ENCODE measurements around the gene CCL5. TPM values are rescaled to one million over a fixed set of nuclear protein-coding genes. Genes with fewer than 3 reads are reported as not detected.

The CCL5 gene
- polyA plus RNA-seq, 1 donor (not counting 4 experiments of a cell fraction or from before 2014, with no cell fraction given), result 0.46 TPM

DNA sequence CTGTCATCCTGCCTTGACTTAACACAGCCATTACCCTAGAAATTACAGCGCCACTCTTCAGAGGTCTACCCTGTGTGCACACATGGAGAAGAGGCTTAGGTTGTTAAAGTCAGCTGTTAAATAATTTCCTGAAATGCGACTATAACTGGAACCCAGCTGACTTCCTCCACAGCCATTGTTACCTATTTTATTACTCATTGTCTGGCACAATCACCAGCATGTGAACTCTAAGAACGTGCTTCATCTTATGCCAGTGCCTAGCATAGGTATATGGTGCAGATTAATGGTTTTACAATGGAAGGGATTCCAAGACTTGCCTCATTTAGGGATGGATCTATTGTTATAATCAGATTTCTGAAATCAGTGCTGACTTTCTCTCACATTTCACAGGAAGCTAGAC lies 38.5 kb upstream of the CCL5 start:
- dilution Hi-C loops (cut with MboI; ENCODE audit: extremely low pct_ligation_motif_present, low sequenced_read_pairs), result no loop called here
- no peak for DNase-seq (ENCODE audit: low read depth, low spot score)
- Histone ChIP-seq H3K36me3 (ENCODE audit: control insufficient read depth in 2 of 2, extremely low read depth in 1 of 2, insufficient read depth in 2 of 2, low read length in 2 of 2) (no peaks in the 10 kb centered on the region), H4K20me1 (ENCODE audit: control insufficient read depth, extremely low read depth, insufficient read depth, low read length) (no peaks in the 10 kb centered on the region), H3K4me3 (ENCODE audit: control insufficient read depth in 2 of 3, extremely low read depth in 1 of 3, insufficient read depth in 2 of 3, low read depth in 1 of 3, low read length in 3 of 3) (no peak overlapping the region), H3K9me1 (ENCODE audit: control insufficient read depth, extremely low read depth, insufficient read depth, low read length) (no peaks in the 10 kb centered on the region), H3K4me1 (ENCODE audit: control insufficient read depth, extremely low read depth, insufficient read depth, low read length) (no peaks in the 10 kb centered on the region), H3K9ac (ENCODE audit: control insufficient read depth, extremely low read depth, insufficient read depth, low read length) (no peak overlapping the region), H3K27me3 (ENCODE audit: control insufficient read depth, extremely low read depth, insufficient read depth, low read length) (no peaks in the 10 kb centered on the region), H3K27ac (ENCODE audit: control insufficient read depth, insufficient read depth, low read length) (no peak overlapping the region), H3K79me2 (ENCODE audit: control insufficient read depth, insufficient read depth, low read length) (no peaks in the 10 kb centered on the region), H3K9me3 (ENCODE audit: control insufficient read depth, low read depth, low read length) (no peaks in the 10 kb centered on the region), H2AFZ (ENCODE audit: control insufficient read depth, low read length) (no peak overlapping the region), H3K4me2 (ENCODE audit: control insufficient read depth, extremely low read depth, insufficient read depth, low read depth, low read length) (no peak overlapping the region)
- no peak for TF ChIP-seq EZH2 (IDR thresholded peaks at IDR 0.05; ENCODE audit: low read length)
- TF ChIP-seq, protein P1, sequence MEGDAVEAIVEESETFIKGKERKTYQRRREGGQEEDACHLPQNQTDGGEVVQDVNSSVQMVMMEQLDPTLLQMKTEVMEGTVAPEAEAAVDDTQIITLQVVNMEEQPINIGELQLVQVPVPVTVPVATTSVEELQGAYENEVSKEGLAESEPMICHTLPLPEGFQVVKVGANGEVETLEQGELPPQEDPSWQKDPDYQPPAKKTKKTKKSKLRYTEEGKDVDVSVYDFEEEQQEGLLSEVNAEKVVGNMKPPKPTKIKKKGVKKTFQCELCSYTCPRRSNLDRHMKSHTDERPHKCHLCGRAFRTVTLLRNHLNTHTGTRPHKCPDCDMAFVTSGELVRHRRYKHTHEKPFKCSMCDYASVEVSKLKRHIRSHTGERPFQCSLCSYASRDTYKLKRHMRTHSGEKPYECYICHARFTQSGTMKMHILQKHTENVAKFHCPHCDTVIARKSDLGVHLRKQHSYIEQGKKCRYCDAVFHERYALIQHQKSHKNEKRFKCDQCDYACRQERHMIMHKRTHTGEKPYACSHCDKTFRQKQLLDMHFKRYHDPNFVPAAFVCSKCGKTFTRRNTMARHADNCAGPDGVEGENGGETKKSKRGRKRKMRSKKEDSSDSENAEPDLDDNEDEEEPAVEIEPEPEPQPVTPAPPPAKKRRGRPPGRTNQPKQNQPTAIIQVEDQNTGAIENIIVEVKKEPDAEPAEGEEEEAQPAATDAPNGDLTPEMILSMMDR (optimal IDR thresholded peaks at IDR 0.05 in 1 of 3, IDR thresholded peaks at IDR 0.05 in 1 of 3, conservative IDR thresholded peaks at IDR 0.05 in 1 of 3; ENCODE audit: extremely low read depth in 1 of 3, insufficient read depth in 2 of 3, low read length in 3 of 3), result no peak
- no peak for FAIRE-seq

- Histone ChIP-seq H2AFZ (ENCODE audit: control insufficient read depth, low read length) (no peak overlapping the region), H3K27ac (ENCODE audit: control insufficient read depth, insufficient read depth, low read length) (no peak overlapping the region), H3K9me1 (ENCODE audit: control insufficient read depth, extremely low read depth, insufficient read depth, low read length) (no peaks in the 10 kb centered on the region), H4K20me1 (ENCODE audit: control insufficient read depth, extremely low read depth, insufficient read depth, low read length) (no peaks in the 10 kb centered on the region), H3K4me1 (ENCODE audit: control insufficient read depth, extremely low read depth, insufficient read depth, low read length) (no peaks in the 10 kb centered on the region), H3K79me2 (ENCODE audit: control insufficient read depth, insufficient read depth, low read length) (no peaks in the 10 kb centered on the region), H3K4me2 (ENCODE audit: control insufficient read depth, extremely low read depth, insufficient read depth, low read depth, low read length) (no peak overlapping the region), H3K4me3 (ENCODE audit: control insufficient read depth in 2 of 3, extremely low read depth in 1 of 3, insufficient read depth in 2 of 3, low read depth in 1 of 3, low read length in 3 of 3) (no peak overlapping the region), H3K9me3 (ENCODE audit: control insufficient read depth, low read depth, low read length) (no peaks in the 10 kb centered on the region), H3K9ac (ENCODE audit: control insufficient read depth, extremely low read depth, insufficient read depth, low read length) (no peak overlapping the region), H3K36me3 (ENCODE audit: control insufficient read depth in 2 of 2, extremely low read depth in 1 of 2, insufficient read depth in 2 of 2, low read length in 2 of 2) (no peaks in the 10 kb centered on the region), H3K27me3 (ENCODE audit: control insufficient read depth, extremely low read depth, insufficient read depth, low read length) (no peaks in the 10 kb centered on the region)
- DNase-seq (ENCODE audit: low read depth, low spot score) (no peak), FAIRE-seq (no peak)
- TF ChIP-seq, protein P1 (optimal IDR thresholded peaks at IDR 0.05 in 1 of 3, IDR thresholded peaks at IDR 0.05 in 1 of 3, conservative IDR thresholded peaks at IDR 0.05 in 1 of 3; ENCODE audit: extremely low read depth in 1 of 3, insufficient read depth in 2 of 3, low read length in 3 of 3), result no peak
- dilution Hi-C loops (cut with MboI; ENCODE audit: extremely low pct_ligation_motif_present, low sequenced_read_pairs), result no loop called here
Measured at GRCh38 chr17:35917519-35918213, 37.5 kb upstream of the CCL5 start.
